Neural cell (in vitro differentiated cells): ENCODE data around the gene CLOCK.

ENCODE experiments used
- CTCF ChIP-seq: fragments of 450-650 bp; IDR thresholded peaks from 2 replicates; pipeline ENCODE4 v1.5.1; 2014; ENCODE audit warnings: antibody characterized with exemption, mild to moderate bottlenecking, moderate library complexity; ENCODE audit not compliant: poor library complexity, severe bottlenecking
- POLR2AphosphoS5 ChIP-seq: IDR thresholded peaks from 2 replicates; pipeline ENCODE4 v1.6.1; 2012

DNA sequence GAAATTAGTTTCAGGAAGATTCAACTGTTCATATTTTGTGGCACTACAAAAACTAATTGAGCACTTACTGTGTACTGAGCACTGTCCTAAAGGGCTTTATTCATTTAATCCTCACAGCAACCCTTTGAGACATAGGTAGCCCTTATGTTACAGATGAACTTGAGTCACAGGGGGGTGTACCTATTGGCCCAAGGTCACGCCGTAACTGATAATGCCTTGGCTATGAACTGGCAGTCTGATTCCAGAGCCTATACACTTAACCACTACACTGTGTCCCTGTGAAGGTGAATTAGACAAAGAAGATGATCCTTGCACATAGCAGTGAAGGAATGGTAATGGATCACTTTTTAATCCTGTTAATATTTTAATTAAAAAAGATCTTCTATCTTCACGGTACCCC, 138.9 kb downstream of the CLOCK start:
- no peak for TF ChIP-seq POLR2AphosphoS5
- no peak for TF ChIP-seq CTCF
